HFF-Myc (cell line): ENCODE data around the gene MCF2L2.
"Not testable (repeated sequence)": the region's sequence is repeated elsewhere in the genome, so short reads cannot be mapped to it uniquely, and the experiment has no call there.

Experiments used
- DNase-seq: peaks from one replicate; pipeline ENCODE4 v3.0.0-alpha.2; 2011; ENCODE audit warnings: low read depth; ENCODE audit errors: extremely low read depth
- H3K4me3 ChIP-seq: replicated peaks from 2 replicates; pipeline ENCODE4 v1.5.1; 2011; ENCODE audit warnings: low read depth, mild to moderate bottlenecking, control low read depth, low read length
- TF ChIP-seq, protein P1 (sequence below): IDR thresholded peaks from 2 replicates; pipeline ENCODE4 v1.5.1; 2012; ENCODE audit warnings: mild to moderate bottlenecking, low read depth, low read length, control low read depth; ENCODE audit errors: missing control alignments

The MCF2L2 gene

DNA sequence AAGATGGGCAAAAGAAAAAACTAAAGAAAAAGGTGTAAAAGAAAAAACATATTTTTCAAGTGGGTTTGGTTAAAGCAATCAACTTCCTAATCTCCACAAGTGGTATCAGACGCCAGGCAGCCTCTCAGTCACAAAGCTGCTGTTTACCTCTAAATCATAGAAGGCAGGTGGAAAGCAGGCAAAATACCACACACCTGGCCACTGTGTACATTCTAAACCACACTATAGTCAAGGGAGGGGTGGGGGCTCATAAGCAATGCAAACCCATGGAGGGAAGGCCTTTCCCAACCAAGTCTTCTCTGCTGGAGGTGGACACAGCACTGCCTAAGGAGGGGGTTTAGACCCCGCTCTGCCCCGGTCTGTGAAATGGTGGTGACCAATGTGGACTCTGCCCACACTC lies 50.4 kb downstream of the MCF2L2 start:
- DNase-seq, result no peak
- TF ChIP-seq, protein P1, sequence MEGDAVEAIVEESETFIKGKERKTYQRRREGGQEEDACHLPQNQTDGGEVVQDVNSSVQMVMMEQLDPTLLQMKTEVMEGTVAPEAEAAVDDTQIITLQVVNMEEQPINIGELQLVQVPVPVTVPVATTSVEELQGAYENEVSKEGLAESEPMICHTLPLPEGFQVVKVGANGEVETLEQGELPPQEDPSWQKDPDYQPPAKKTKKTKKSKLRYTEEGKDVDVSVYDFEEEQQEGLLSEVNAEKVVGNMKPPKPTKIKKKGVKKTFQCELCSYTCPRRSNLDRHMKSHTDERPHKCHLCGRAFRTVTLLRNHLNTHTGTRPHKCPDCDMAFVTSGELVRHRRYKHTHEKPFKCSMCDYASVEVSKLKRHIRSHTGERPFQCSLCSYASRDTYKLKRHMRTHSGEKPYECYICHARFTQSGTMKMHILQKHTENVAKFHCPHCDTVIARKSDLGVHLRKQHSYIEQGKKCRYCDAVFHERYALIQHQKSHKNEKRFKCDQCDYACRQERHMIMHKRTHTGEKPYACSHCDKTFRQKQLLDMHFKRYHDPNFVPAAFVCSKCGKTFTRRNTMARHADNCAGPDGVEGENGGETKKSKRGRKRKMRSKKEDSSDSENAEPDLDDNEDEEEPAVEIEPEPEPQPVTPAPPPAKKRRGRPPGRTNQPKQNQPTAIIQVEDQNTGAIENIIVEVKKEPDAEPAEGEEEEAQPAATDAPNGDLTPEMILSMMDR, result no peak
- no peak overlapping the region for H3K4me3 ChIP-seq

DNA sequence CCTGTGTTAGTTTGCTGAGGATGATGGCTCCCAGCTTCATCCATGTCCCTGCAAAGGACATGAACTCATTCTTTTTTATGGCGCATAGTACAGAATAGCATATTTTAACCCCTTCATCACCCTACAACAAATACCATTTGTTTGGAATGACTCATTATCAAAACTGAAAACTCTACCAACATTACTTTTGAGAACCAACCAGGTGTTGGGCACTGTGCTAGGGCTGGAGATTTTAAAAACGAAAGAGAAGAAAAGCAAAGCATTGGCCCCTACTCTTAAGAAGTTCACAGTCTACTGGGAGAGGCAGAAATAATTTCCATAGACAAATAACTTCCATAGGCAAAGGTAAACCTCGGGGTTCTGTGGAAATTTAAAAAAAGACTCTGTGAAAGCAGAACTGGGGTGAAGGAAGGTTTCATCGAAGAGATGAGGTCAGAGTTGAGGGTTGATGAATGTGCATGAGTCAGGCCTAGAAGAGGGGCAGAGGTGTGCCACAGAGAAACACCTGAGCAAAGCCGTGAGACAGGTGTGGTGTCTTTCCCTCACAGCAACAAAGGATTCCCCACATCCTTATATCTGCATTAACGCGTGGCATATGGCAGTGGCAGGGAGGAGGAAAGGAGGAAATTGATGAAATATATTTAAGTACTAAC lies 51.0 kb downstream of the MCF2L2 start:
- DNase-seq, result no peak
- H3K4me3 ChIP-seq, result no peak overlapping the region
- TF ChIP-seq, protein P1, result no peak

DNA sequence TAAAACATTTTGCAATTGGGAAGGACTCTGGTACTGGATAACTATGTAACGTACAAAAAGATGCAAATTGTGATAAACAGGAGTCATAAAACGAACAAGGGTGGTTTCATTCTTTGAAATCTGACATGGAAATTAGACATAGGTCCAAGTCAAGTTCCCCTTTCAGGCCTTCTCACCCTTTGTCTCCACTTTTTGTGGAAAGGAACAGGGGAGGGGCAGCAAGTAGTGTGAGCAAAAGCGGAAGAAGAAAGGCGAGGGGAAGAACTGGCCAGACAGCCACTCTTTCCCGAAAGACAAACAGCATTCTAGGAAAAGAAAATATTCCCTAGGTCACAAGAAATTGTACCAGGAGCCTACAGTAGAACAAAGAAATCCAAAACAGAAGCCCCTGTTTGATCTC lies 52.6 kb downstream of the MCF2L2 start:
- no peak for DNase-seq
- H3K4me3 ChIP-seq, result no peak overlapping the region
- TF ChIP-seq, protein P1, result no peak

DNA sequence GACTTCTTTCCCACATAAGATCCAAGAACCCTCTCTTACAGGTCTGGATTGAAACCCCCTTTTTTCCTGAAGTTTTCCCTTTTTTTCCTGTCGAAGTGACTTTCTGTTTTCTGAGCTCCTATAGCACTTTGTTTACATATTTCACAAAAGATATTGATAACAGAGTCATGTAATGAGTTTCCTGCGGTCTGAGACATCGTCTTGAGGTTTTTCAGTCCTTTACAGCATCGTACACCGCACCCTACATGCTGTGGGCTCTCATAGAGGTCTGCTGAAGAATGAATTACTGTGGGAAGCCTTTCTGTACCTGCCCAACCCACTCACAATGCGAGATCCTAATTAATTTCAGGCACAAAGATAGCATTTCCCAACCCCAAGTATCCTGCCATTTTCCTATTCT lies 53.1 kb downstream of the MCF2L2 start:
- TF ChIP-seq, protein P1, result no peak
- no peak for DNase-seq
- no peak overlapping the region for H3K4me3 ChIP-seq

DNA sequence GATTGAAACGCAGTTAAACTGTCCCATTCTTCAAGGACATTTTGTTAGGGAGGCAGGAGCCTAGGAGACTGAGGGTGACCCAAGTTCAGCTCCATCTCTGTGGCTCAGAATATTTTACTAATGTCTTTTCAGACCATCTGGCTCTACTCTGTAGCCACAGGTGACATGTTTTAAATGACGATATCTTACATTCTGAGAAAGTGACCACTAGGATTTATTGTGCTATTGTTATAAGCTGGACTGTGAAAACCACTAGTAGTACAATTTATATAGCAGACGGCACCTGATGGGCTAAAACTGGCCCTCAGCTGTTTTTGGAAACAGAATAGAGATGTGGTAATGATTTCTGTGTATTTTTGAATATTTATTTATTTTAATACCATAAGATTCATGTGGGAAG lies 55.5 kb downstream of the MCF2L2 start:
- TF ChIP-seq, protein P1, result no peak
- DNase-seq, result no peak
- no peak overlapping the region for H3K4me3 ChIP-seq

GRCh38 chr3:183371600-183371968 lies 56.8 kb downstream of the MCF2L2 start:
- not testable (repeated sequence) for DNase-seq, H3K4me3 ChIP-seq

DNA sequence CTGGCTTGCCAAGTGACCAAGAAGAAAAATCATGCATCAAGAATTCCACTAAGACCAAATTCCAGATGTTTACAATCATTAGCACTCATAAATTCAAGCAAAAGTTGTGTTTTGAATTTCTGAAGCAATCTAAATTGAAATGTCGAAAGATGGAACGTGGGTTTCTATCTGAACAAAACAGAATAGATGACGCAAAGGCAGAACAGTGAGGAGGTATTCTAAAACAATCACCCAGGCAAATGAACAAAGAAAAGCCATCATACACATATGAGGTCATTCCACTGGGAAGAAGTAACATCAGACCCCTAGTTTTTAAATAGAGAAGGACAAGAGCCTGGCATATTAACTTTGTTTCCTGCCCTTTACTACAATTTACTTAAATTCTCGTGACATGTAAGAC lies 58.0 kb downstream of the MCF2L2 start:
- H3K4me3 ChIP-seq, result no peak overlapping the region
- DNase-seq, result no peak
- TF ChIP-seq, protein P1, result no peak
